Kidney epithelial cell (primary cell): ENCODE results near the gene BCAP31. TPM values are rescaled to one million over a fixed set of nuclear protein-coding genes. Genes with fewer than 3 reads are reported as not detected.
A peak's percentile ranks its signal among the peaks of the same experiment; 100 is the strongest.
"Not testable (repeated sequence)": the region's sequence is repeated elsewhere in the genome, so short reads cannot be mapped to it uniquely, and the experiment has no call there.

Experiments used
- DNase-seq: peaks from one replicate; pipeline ENCODE4 v3.0.0-alpha.2; 2010; ENCODE audit warnings: low read depth
- H3K27me3 ChIP-seq: 2 replicates; pipeline ENCODE4 v1.6.0; 2011; ENCODE audit warnings: low read length; ENCODE audit not compliant: control insufficient read depth, insufficient read depth
- H3K36me3 ChIP-seq: 2 replicates; pipeline ENCODE4 v1.5.1; 2011; ENCODE audit warnings: low read length; ENCODE audit not compliant: control insufficient read depth, insufficient read depth
- H3K4me3 ChIP-seq: 2 replicates; pipeline ENCODE4 v1.5.1; 2011; ENCODE audit warnings: low read depth, mild to moderate bottlenecking, control low read depth, low read length
- CTCF ChIP-seq: IDR thresholded peaks from 2 replicates; pipeline ENCODE4 v1.5.1; 2011; ENCODE audit warnings: mild to moderate bottlenecking, moderate library complexity, low read length, control low read depth, inconsistent platforms; ENCODE audit not compliant: insufficient read depth, poor library complexity, severe bottlenecking
- total RNA-seq: library from RNA; depleted of rRNA; stranded (reverse); fragments of >200 nt; gene quantifications from 2 replicates; pipeline ENCODE4 v1.2.3, GENCODE V29; 2015

BCAP31 gene
- total RNA-seq, 1 donor from 2014 or later = 179 TPM

- peak within 1 kb of the TSS; percentile 51 for H3K4me3 ChIP-seq
- DNase-seq = no peak
- peak; percentile 44 for TF ChIP-seq CTCF
- no peaks in the 10 kb centered on the region for H3K36me3 ChIP-seq
- peaks cover 14% of the 10 kb centered on the region for H3K27me3 ChIP-seq
Measured at GRCh38 chrX:153687121-153688039, 36.8 kb downstream of the BCAP31 start, which contains the start of gene SLC6A8. TSS of gene SLC6A8 (plus strand) at chrX:153687926. CDS start at chrX:153688575, 649 bp downstream.

- Histone ChIP-seq H3K4me3 (no peak overlapping the region), H3K27me3 (peaks cover 14% of the 10 kb centered on the region), H3K36me3 (no peaks in the 10 kb centered on the region)
- no peak for DNase-seq
- no peak for TF ChIP-seq CTCF
Measured at GRCh38 chrX:153686711-153687110, 37.5 kb downstream of the BCAP31 start.

GRCh38 chrX:153685751-153686696, 38.2 kb downstream of the BCAP31 start:
- Histone ChIP-seq H3K36me3 (no peaks in the 10 kb centered on the region), H3K4me3 (no peak overlapping the region), H3K27me3 (peaks cover 14% of the 10 kb centered on the region)
- no peak for TF ChIP-seq CTCF
- DNase-seq = no peak

GRCh38 chrX:153685156-153685536, 39.0 kb downstream of the BCAP31 start:
- H3K36me3 ChIP-seq = no peaks in the 10 kb centered on the region
- DNase-seq = no peak
- H3K4me3 ChIP-seq = no peak overlapping the region
- no peak for TF ChIP-seq CTCF
- peaks cover 14% of the 10 kb centered on the region for H3K27me3 ChIP-seq

GRCh38 chrX:153684467-153685155, 39.6 kb downstream of the BCAP31 start:
- H3K4me3 ChIP-seq = no peak overlapping the region
- no peaks in the 10 kb centered on the region for H3K36me3 ChIP-seq
- no peak for DNase-seq
- no peak for TF ChIP-seq CTCF
- peaks cover 14% of the 10 kb centered on the region for H3K27me3 ChIP-seq

- not testable (repeated sequence) for H3K36me3 ChIP-seq, DNase-seq, H3K4me3 ChIP-seq
- H3K27me3 ChIP-seq = peaks cover 14% of the 10 kb centered on the region
Measured at GRCh38 chrX:153683486-153683885, 40.7 kb downstream of the BCAP31 start.
